PC-9 (cell line): ENCODE data around the gene MIB2. TPM values are rescaled to one million over a fixed set of nuclear protein-coding genes. Genes with fewer than 3 reads are reported as not detected.

Source experiments
- BruUV-seq: library from RNA; stranded (reverse); fragments of 400-500 nt; replicated peaks from 2 replicates; lab custom pipeline; 2021; lab: Mats Ljungman, UMichigan
- CTCF ChIA-PET: fragments of 300-600 bp; sonication (Branson Sonifier 250); formaldehyde crosslinking; loops from one replicate; lab custom pipeline; 2022; ENCODE audit warnings: antibody characterized with exemption; lab: Charles Lee
- POLR2A ChIA-PET: fragments of 300-600 bp; sonication (Branson Sonifier 250); formaldehyde crosslinking; loops from one replicate; lab custom pipeline; 2022; ENCODE audit warnings: antibody characterized with exemption; ENCODE audit not compliant: unreplicated experiment; lab: Charles Lee
- DNase-seq, 2 experiments: peaks; one replicate each; pipeline versions ENCODE4 v3.0.0 to v3.0.0-alpha.2; 2015 to 2022; ENCODE audit warnings: mixed read lengths in 1 of 2
- H2AFZ ChIP-seq: fragments of 200-600 bp; sonication (generic); 2 replicates; pipeline ENCODE4 v1.8.1; 2017; ENCODE audit warnings: antibody characterized with exemption
- H3F3A ChIP-seq: fragments of 200-600 bp; sonication (generic); 2 replicates; pipeline ENCODE4 v1.8.1; 2017; ENCODE audit warnings: antibody characterized with exemption, mild to moderate bottlenecking, low read depth; ENCODE audit not compliant: insufficient read depth
- H3K27ac ChIP-seq: fragments of 200-600 bp; sonication (generic); 2 replicates; pipeline ENCODE4 v1.6.1; 2016; ENCODE audit warnings: mixed run types
- H3K27me3 ChIP-seq: fragments of 200-600 bp; sonication (generic); 2 replicates; pipeline ENCODE4 v1.6.1; 2016; ENCODE audit warnings: low read depth, mixed run types; ENCODE audit not compliant: insufficient read depth
- H3K36me3 ChIP-seq: fragments of 200-600 bp; sonication (generic); 2 replicates; pipeline ENCODE4 v1.6.1; 2016; ENCODE audit warnings: low read depth, mixed run types
- H3K4me1 ChIP-seq: fragments of 200-600 bp; sonication (generic); replicated peaks from 2 replicates; pipeline ENCODE4 v1.6.1; 2016; ENCODE audit warnings: mixed run types; ENCODE audit not compliant: insufficient read depth
- H3K4me2 ChIP-seq: fragments of 200-600 bp; sonication (generic); 2 replicates; pipeline ENCODE4 v1.6.1; 2017; ENCODE audit warnings: mixed run types
- H3K4me3 ChIP-seq: fragments of 200-600 bp; sonication (generic); 2 replicates; pipeline ENCODE4 v1.6.1; 2016; ENCODE audit warnings: mixed run types
- H3K79me2 ChIP-seq: fragments of 200-600 bp; sonication (generic); 2 replicates; pipeline ENCODE4 v1.6.1; 2017; ENCODE audit warnings: low read depth, mixed run types
- H3K9me2 ChIP-seq: fragments of 200-600 bp; sonication (generic); 2 replicates; pipeline ENCODE4 v1.8.1; 2017; ENCODE audit warnings: mild to moderate bottlenecking; ENCODE audit not compliant: insufficient read depth
- H3K9me3 ChIP-seq: fragments of 200-600 bp; sonication (generic); 2 replicates; pipeline ENCODE4 v1.8.1; 2016; ENCODE audit warnings: low read depth; ENCODE audit not compliant: insufficient read depth
- H4K20me1 ChIP-seq: fragments of 200-600 bp; sonication (generic); 2 replicates; pipeline ENCODE4 v1.8.1; 2017; ENCODE audit not compliant: insufficient read depth
- EZH2 ChIP-seq: fragments of 200-600 bp; sonication (generic); IDR thresholded peaks from 2 replicates; pipeline ENCODE4 v1.8.0; 2017; ENCODE audit warnings: antibody characterized with exemption, low read depth
- intact Hi-C: fragments of 100-400 bp; cut with micrococcal nuclease; formaldehyde crosslinking; loops from one replicate; pipeline ENCODE4 v1.10.0; 2022; ENCODE audit not compliant: unreplicated experiment
- total RNA-seq: library from RNA; stranded (reverse); gene quantifications from 2 replicates; pipeline ENCODE4 v1.2.3, GENCODE V29; 2021
- TF ChIP-seq, protein P1 (sequence below): fragments of 200-600 bp; sonication (generic); conservative IDR thresholded peaks from 2 replicates; pipeline ENCODE4 v1.6.1; 2017; ENCODE audit warnings: mixed run types, antibody characterized with exemption, mild to moderate bottlenecking, moderate library complexity

The MIB2 gene
- total RNA-seq, 1 experiment from 2014 or later: 75.0 TPM

DNA sequence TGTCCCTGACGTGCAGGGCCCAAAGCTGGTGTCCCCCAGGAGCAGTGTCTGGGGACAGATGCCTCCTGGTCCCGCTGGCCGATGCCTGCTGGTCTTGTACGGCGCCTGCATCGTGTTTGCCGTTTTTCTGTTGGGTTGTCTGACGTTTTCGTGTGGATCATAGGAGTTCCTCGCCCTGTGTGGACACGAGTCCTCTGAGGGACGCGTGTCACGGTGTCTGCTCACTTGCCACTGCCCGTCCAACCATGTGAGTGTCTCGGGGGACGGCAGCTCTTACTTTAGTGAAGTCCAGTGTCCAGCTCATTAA lies 7.4 kb downstream of the MIB2 start:
- Histone ChIP-seq H3K4me2 (no peak overlapping the region), H3K27me3 (no peaks in the 10 kb centered on the region), H3K9me3 (no peaks in the 10 kb centered on the region), H3K79me2 (no peaks in the 10 kb centered on the region), H4K20me1 (no peaks in the 10 kb centered on the region), H3K36me3 (no peaks in the 10 kb centered on the region), H3F3A (no peaks in the 10 kb centered on the region; the same call in 1 of the 2 replicates), H3K27ac (no peak overlapping the region), H3K4me1 (no peaks in the 10 kb centered on the region), H3K9me2 (no peaks in the 10 kb centered on the region), H2AFZ (no peak overlapping the region), H3K4me3 (no peak overlapping the region)
- intact Hi-C loops: no loop called here
- BruUV-seq: no TSS peak
- POLR2A ChIA-PET: interaction anchor here (0.6 kb wide), 1 partner anchor 8 kb away, joined by 7 read pairs; no protein-coding TSS in a partner anchor
- TF ChIP-seq, protein P1, sequence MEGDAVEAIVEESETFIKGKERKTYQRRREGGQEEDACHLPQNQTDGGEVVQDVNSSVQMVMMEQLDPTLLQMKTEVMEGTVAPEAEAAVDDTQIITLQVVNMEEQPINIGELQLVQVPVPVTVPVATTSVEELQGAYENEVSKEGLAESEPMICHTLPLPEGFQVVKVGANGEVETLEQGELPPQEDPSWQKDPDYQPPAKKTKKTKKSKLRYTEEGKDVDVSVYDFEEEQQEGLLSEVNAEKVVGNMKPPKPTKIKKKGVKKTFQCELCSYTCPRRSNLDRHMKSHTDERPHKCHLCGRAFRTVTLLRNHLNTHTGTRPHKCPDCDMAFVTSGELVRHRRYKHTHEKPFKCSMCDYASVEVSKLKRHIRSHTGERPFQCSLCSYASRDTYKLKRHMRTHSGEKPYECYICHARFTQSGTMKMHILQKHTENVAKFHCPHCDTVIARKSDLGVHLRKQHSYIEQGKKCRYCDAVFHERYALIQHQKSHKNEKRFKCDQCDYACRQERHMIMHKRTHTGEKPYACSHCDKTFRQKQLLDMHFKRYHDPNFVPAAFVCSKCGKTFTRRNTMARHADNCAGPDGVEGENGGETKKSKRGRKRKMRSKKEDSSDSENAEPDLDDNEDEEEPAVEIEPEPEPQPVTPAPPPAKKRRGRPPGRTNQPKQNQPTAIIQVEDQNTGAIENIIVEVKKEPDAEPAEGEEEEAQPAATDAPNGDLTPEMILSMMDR: no peak
- TF ChIP-seq EZH2: no peak
- CTCF ChIA-PET: no interaction called here
- no peak for DNase-seq

DNA sequence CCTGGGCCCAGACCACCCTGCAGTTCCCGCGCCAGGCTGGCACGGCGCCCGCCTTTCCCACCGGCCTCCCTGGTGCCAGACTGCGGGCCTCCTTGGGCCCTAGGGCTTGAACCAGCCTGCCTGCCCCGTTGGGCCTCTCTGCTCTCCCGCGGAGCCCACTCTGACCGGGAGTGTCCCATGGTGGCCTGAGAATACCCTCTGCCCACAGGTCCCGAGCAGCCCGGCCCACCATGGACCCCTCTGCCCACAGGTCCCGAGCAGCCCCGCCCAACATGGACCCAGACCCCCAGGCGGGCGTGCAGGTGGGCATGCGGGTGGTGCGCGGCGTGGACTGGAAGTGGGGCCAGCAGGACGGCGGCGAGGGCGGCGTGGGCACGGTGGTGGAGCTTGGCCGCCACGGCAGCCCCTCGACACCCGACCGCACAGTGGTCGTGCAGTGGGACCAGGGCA lies 7.9 kb downstream of the MIB2 start:
- no peaks in the 10 kb centered on the region for H3K9me3 ChIP-seq
- DNase-seq: no peak
- no peak overlapping the region for H3K4me2 ChIP-seq
- TF ChIP-seq, protein P1: no peak
- no peak for TF ChIP-seq EZH2
- BruUV-seq: no TSS peak
- no peaks in the 10 kb centered on the region for H3K79me2 ChIP-seq
- H3K27me3 ChIP-seq: no peaks in the 10 kb centered on the region
- no peaks in the 10 kb centered on the region for H3K9me2 ChIP-seq
- CTCF ChIA-PET: no interaction called here
- no peaks in the 10 kb centered on the region for H3F3A ChIP-seq
- H3K4me1 ChIP-seq: no peaks in the 10 kb centered on the region
- no peak overlapping the region for H3K27ac ChIP-seq
- no peak overlapping the region for H2AFZ ChIP-seq
- no peaks in the 10 kb centered on the region for H3K36me3 ChIP-seq
- intact Hi-C loops: no loop called here
- POLR2A ChIA-PET: interaction anchor here (0.6 kb wide), 1 partner anchor 9 kb away, joined by 7 read pairs; no protein-coding TSS in a partner anchor
- H4K20me1 ChIP-seq: no peaks in the 10 kb centered on the region
- H3K4me3 ChIP-seq: no peak overlapping the region

DNA sequence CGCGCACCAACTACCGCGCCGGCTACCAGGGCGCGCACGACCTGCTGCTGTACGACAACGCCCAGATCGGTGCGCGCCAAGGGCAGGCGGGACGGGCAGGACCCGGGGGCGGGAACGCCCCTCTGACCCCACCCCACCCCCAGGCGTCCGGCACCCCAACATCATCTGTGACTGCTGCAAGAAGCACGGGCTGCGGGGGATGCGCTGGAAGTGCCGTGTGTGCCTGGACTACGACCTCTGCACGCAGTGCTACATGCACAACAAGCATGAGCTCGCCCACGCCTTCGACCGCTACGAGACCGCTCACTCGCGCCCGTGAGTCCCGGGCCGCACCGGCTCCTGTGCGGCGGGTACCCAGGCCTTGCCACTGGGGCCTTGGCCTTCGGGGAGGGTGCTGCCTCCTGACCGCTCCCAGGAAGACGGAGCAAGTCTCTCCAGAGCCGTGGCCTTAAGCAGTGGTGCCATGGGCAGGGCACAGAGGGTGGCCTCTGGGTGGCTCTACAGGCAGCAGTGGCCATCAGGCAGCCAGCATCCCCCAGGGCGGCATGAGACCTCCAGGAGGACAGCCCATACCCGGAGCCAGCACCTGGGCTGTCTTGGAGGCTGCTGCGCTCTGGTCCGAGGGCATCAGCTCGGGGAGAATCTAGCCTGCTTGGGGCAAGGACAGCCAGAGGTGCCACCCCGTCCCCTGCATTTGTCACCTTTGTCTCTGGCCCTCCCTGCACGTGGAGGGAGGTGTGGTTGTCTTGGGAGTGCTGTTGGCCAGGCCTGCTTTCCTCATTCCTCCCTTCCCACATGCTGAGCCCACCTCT lies 8.5 kb downstream of the MIB2 start:
- Histone ChIP-seq H3K27me3 (no peaks in the 10 kb centered on the region), H3K4me1 (no peaks in the 10 kb centered on the region), H3K9me3 (no peaks in the 10 kb centered on the region), H3K36me3 (no peaks in the 10 kb centered on the region), H3K4me3 (no peak overlapping the region), H2AFZ (no peak overlapping the region), H3F3A (no peaks in the 10 kb centered on the region), H4K20me1 (no peaks in the 10 kb centered on the region), H3K4me2 (no peak overlapping the region), H3K79me2 (no peaks in the 10 kb centered on the region), H3K27ac (no peak overlapping the region), H3K9me2 (no peaks in the 10 kb centered on the region)
- DNase-seq: no peak
- ChIA-PET POLR2A (no interaction called here), CTCF (no interaction called here)
- intact Hi-C loops: no loop called here
- BruUV-seq: no TSS peak
- TF ChIP-seq, protein P1: no peak
- TF ChIP-seq EZH2: no peak
